ENCODE results near the gene SLC22A5.

DNA sequence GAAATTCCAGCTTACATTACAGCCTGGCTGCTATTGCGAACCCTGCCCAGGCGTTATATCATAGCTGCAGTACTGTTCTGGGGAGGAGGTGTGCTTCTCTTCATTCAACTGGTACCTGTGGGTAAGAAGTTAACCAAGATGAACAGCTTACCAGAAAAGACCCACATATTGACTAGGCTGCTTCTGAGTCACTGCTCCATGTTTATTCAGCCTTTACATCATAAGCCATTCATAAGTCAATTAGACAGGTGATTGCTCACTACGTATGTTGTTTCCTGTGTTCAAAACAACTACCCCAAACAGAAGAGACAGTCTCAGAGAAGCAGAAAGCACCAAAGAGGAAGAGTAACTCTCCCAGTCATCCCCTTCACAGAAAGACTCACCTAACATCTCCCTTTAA lies 34.7 kb upstream of the SLC22A5 start:
- no peak for TF ChIP-seq POLR2AphosphoS5 (IDR thresholded peaks at IDR 0.05; ENCODE audit: borderline replicate concordance, low read depth, low read length)
- TF ChIP-seq EZH2 (IDR thresholded peaks at IDR 0.05) = no peak

Measured in SK-N-MC (cell line).